NCI-H748 (cell line): ENCODE results near the gene TAS2R13.

Source experiments
- DNase-seq: peaks from one replicate; lab custom pipeline; 2025; ENCODE audit not compliant: unreplicated experiment; lab: John Stamatoyannopoulos, UW

The TAS2R13 gene, protein sequence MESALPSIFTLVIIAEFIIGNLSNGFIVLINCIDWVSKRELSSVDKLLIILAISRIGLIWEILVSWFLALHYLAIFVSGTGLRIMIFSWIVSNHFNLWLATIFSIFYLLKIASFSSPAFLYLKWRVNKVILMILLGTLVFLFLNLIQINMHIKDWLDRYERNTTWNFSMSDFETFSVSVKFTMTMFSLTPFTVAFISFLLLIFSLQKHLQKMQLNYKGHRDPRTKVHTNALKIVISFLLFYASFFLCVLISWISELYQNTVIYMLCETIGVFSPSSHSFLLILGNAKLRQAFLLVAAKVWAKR

GRCh38 chr12:10909462-10909861 lies at the start of gene TAS2R13:
TAS2R13 (minus strand) TSS chr12:10909562; CDS start chr12:10909298, 264 bp downstream.
- no peak for DNase-seq

DNA sequence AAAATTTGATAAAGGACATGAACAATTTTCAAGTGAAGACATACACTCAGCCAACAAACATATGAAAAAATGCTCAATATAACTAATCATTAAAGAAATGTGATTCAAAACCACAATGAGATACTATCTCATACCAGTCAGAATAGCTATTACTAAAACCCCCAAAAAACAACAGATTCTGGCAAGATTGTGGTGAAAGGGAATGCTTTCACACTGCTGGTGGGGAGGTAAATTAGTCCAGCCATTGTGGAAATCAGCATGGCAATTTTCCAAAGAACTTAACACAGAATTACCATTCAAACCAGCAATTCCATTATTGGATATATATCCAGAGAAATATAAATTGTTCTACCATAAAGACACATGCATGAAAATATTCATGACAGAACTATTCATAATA lies 48.4 kb upstream of the TAS2R13 start:
- DNase-seq = no peak

GRCh38 chr12:10956085-10956484 lies 46.7 kb upstream of the TAS2R13 start:
- no peak for DNase-seq

DNA sequence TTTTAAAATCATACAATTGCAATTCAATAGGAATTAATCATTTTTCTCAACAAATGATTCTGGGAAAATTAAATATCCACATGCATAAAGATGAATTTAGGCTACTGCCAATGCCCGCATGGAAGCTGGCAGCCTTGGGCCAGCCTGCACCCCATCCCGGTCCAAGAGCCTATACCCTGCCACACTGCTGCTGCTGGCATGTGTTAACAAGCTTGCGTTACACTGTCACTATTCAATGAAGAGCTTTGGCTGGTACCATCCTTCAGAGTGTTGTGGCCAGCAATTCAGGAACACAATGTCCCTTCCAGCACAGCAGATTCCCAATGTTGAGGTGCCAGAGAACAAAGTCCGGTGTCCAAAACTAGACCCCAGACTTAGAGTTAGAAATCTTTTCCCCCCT lies 43.3 kb upstream of the TAS2R13 start:
- DNase-seq = no peak

- no peak for DNase-seq
Measured at GRCh38 chr12:10943167-10943566, 33.8 kb upstream of the TAS2R13 start.

DNA sequence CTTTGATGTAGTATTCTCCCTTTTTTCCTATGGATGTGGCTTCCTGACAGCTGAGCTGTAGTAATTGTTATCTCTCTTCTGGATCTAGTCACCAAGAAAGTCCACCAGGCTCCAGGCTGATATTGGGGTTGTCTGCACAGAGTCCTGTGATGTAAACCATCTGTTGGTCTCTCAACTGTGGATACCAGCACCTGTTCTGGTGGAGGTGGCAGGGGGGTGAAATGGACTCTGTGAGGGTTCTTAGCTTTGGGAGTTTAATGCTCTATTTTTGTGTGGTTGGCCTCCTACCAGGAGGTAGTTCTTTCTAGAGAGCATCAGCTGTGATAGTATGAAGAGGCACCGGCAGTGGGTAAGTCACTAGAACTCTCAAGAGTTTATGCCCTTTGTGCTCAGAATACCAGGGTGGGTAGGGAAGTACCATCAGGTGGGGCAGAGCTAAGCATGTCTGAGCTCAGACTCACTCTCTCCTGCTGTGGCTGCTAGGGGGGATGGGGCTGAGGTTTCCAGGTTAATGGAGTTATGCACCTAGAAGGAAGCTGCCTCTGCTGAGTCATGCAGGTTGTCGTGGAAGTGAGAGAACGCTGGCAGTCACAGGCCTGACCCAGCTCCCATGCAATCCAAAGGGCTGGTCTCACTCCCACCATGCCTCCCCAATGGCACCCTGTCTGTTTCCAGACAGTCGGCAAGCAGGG lies 32.7 kb upstream of the TAS2R13 start:
- no peak for DNase-seq

- DNase-seq = no peak
Measured at GRCh38 chr12:10941369-10941768, 32.0 kb upstream of the TAS2R13 start.

GRCh38 chr12:10940389-10940788 lies 31.0 kb upstream of the TAS2R13 start:
- no peak for DNase-seq

DNA sequence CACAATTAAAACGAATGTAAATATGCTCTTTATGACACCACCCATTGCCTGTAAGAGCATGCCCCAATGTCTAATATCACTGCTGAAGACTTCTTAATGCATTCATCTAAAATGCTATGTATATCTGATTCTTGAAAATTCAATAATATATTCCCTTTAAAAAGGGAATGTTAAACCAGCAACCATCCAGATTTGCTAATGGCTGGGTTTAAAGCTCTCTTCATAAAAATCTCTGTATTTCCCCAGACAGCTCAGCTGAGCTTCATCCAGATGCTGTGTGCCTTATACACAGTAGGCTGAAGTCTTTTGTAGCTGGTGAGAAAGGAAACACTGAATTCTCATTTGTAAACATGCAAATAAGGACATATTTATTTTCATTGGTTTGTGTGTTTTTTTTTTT lies 29.8 kb upstream of the TAS2R13 start, which contains the start of gene TAS2R14:
TAS2R14 (minus strand) TSS at position 101 of the 400 bp plus-strand sequence; CDS start at position 45, 56 bp downstream.
- DNase-seq = no peak

GRCh38 chr12:10936506-10936905 lies 27.1 kb upstream of the TAS2R13 start:
- DNase-seq = no peak

- DNase-seq = no peak
Measured at GRCh38 chr12:10928746-10929286, 19.5 kb upstream of the TAS2R13 start, which contains the start of gene PRH2. PRH2 (plus strand) TSS chr12:10929236; CDS start chr12:10929274, 38 bp downstream.

DNA sequence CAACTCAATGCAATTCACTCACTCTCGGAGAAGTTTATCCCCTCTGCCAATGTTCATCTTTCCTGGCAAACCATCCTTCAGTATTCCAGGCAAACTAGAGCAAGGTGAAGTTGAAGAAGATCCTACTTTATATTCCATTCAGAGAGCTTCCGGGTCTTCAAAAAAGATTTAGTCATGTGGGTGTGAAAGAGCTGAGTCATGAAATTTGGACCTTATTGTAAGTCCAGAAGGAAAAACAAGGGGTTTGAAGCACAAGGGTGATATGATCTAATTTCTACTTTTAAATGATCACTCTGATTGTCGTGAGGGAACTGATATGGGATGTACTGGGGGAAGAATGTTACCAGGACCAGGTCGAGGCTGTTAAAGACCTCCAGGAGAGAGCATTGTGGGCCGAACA lies 16.9 kb upstream of the TAS2R13 start:
- DNase-seq = no peak

DNA sequence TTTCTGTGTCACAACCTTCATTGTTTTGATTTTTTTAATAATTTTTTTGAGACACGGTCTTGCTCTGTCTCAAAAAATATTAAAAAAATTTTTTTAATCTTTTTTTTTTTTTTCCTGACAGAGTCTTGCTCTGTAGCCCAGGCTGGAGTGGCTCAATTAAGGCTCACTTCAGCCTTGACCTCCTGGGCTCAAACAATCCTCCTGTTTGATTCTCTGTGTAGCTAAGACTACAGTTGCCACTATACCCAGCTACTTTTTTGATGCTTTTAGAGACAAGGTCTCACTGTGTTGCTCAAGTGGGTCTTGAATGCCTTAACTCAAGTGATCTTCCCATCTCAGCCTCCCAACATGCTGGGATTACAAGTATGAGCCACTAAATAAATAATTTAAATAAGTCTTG lies 10.4 kb upstream of the TAS2R13 start:
- DNase-seq = no peak

DNA sequence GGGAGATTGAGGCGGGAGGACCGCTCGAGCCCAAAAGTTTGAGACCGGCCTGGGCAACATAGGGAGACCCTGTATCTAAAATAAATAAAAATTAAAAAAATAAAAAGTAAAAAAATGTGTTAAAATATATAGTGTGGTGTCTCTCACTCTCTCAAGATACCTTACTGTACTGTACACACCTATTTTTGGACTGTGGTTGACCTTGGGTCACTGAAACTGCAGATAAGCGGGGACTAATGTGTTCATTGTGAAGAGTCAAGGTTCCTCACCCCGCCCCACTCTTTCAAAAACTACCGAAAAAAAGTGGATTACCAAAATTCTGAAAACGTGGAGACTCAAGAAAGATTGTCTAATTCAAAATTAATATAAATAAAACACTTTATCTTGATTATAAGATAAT lies 1.0 kb upstream of the TAS2R13 start:
- no peak for DNase-seq

DNA sequence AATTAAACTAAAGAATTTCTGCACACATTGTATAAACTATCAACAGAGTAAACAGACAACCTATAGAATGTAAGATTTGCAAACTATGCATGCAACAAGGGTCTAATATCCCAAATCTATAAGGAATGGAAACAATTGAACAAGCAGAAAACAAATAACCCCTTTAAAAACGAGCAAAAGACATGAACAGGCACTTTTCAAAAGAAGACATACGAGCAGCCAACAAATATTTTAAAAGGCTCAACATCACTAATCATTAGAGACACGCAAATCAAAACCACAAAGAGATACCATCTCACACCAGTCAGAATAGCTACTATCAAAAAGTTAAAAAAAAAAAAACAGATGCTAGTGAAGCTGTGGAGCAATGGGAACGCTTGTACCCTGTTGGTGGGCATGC lies 4.7 kb downstream of the TAS2R13 start:
- no peak for DNase-seq

DNA sequence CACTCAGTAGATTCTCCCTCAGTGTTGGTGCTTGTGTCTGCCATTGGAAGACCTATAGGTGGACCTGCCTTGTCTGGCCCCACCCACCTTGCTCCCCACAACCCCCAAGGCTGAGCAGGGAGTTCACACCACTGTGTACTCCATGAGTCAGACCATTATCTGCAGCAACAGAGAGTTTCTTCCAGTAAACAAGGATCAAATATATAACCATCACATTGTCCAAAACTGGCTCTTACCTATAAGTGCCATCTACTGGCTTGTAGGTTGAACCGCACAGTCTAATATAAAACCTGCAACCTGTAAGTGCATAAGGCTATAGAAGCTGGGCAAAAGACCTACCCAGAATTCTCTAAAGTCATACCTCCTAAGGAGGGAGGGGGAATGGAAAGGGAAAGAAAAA lies 7.9 kb downstream of the TAS2R13 start:
- DNase-seq = no peak

DNA sequence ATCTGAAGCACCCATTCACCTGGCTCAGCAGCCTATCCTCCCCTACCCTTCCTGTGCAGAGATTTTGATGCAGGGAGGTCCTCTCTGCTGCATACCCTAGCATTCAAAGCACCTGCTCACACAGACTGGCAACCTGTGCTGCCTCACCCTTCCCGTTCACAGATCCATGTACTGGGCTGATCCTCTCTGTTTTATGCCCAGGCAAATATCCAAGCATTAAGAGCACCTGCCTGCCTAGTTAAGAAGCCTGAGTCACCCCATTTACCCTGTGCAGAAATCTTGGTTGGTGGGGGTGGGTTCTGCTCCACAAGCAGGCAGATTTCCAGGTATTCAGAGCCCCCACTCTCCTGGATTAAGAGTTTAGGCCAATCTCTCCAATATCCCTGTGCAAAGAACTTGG lies 8.4 kb downstream of the TAS2R13 start:
- DNase-seq = no peak

DNA sequence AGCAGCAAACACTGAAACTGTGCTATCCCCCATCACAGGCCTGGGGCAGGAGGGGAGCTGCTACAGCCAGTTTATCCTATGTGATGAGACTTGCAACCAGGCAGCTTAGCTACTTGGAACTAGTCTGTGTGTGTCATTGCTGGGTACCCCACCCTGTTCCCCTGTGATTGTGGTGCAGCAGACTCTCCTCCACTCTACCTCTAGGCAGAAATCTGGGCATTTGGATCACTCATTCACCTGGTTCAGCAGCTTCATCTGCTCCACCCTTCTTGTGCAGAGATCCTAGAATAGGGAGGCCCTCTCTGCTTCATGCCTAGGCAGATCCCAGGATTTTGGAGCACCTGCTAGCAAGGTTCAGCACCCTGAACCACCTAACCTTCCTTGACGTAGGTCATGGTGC lies 8.8 kb downstream of the TAS2R13 start:
- no peak for DNase-seq

GRCh38 chr12:10896854-10897253 lies 12.5 kb downstream of the TAS2R13 start:
- no peak for DNase-seq

DNA sequence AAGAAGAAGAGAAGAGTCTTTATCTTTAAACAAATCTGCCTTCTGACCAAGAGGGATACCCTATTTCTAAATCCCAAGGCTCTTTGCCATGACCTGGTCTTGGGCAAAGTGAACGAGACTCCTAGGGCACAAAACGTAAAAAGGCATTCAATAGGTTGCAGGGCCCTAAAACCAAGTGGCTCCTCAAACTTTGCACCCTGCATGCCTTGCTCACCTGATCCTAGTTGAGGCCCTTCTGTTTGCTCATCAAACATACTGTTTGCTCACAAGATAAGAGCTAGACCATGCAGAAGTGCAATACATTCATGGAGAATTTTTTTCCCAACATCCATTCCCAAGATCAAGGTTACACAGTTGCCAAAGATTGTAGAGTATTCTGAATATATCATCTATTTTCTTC lies 17.4 kb downstream of the TAS2R13 start:
- DNase-seq = no peak

- no peak for DNase-seq
Measured at GRCh38 chr12:10889226-10889625, 20.1 kb downstream of the TAS2R13 start.

GRCh38 chr12:10884086-10884725 lies 25.2 kb downstream of the TAS2R13 start, which contains the start of gene PRH1:
PRH1 (minus strand) TSS chr12:10884255; CDS start chr12:10884217, 38 bp downstream.
- DNase-seq = no peak
